ENCODE results near the gene P2RY11.

- TF ChIP-seq RAD21 (IDR thresholded peaks at IDR 0.05; ENCODE audit: low read depth) (no peak), NFIC (IDR thresholded peaks at IDR 0.05) (no peak), CREB1 (IDR thresholded peaks at IDR 0.05; ENCODE audit: low read depth) (no peak)
- TF ChIP-seq, protein P1, sequence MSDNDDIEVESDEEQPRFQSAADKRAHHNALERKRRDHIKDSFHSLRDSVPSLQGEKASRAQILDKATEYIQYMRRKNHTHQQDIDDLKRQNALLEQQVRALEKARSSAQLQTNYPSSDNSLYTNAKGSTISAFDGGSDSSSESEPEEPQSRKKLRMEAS (IDR thresholded peaks at IDR 0.05): no peak
Measured at GRCh38 chr19:10104130-10104513, 7.4 kb upstream of the P2RY11 start.

Data from Ishikawa (cell line).